GM12878 (cell line): ENCODE results near the gene BTNL9.

Source experiments
- TF ChIP-seq, protein P1 (sequence below), 3 experiments: IDR thresholded peaks in 2 of 3; conservative IDR thresholded peaks in 1 of 3; 2 replicates each; pipeline ENCODE4 v1.5.1; 2011; ENCODE audit warnings: low read depth in 3 of 3, low read length in 3 of 3, mild to moderate bottlenecking in 3 of 3, control low read depth in 2 of 3, moderate library complexity in 2 of 3, inconsistent platforms in 1 of 3, mixed read lengths in 1 of 3; ENCODE audit not compliant: control insufficient read depth in 2 of 3, insufficient read depth in 1 of 3; ENCODE audit errors: extremely low read depth in 1 of 3
- TF ChIP-seq, protein P2 (sequence below): fragments of 150-350 bp; IDR thresholded peaks from 2 replicates; pipeline ENCODE4 v1.6.1; 2016; ENCODE audit warnings: low read depth, low read length

DNA sequence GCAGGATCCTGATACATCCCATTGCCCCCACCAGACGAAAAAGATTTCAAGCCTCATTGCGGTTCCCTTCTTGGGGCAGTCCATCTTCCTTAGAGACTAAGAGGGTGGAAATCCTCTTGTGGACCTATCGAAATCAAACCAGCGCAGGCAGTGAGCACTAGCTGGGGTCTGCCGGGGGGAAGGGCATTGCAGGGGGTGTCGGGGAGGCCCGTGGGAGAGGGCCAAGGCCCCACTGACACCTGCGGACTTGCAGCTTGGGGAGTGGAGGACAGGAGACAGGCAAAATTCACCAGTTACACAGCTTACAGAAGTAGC, 522 bp downstream of the BTNL9 start:
- TF ChIP-seq, protein P1, sequence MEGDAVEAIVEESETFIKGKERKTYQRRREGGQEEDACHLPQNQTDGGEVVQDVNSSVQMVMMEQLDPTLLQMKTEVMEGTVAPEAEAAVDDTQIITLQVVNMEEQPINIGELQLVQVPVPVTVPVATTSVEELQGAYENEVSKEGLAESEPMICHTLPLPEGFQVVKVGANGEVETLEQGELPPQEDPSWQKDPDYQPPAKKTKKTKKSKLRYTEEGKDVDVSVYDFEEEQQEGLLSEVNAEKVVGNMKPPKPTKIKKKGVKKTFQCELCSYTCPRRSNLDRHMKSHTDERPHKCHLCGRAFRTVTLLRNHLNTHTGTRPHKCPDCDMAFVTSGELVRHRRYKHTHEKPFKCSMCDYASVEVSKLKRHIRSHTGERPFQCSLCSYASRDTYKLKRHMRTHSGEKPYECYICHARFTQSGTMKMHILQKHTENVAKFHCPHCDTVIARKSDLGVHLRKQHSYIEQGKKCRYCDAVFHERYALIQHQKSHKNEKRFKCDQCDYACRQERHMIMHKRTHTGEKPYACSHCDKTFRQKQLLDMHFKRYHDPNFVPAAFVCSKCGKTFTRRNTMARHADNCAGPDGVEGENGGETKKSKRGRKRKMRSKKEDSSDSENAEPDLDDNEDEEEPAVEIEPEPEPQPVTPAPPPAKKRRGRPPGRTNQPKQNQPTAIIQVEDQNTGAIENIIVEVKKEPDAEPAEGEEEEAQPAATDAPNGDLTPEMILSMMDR (IDR thresholded peaks at IDR 0.05 in 2 of 3, conservative IDR thresholded peaks at IDR 0.05 in 1 of 3; ENCODE audit: control insufficient read depth in 2 of 3, extremely low read depth in 1 of 3, insufficient read depth in 1 of 3, low read depth in 3 of 3, low read length in 3 of 3), result no peak
- TF ChIP-seq, protein P2, sequence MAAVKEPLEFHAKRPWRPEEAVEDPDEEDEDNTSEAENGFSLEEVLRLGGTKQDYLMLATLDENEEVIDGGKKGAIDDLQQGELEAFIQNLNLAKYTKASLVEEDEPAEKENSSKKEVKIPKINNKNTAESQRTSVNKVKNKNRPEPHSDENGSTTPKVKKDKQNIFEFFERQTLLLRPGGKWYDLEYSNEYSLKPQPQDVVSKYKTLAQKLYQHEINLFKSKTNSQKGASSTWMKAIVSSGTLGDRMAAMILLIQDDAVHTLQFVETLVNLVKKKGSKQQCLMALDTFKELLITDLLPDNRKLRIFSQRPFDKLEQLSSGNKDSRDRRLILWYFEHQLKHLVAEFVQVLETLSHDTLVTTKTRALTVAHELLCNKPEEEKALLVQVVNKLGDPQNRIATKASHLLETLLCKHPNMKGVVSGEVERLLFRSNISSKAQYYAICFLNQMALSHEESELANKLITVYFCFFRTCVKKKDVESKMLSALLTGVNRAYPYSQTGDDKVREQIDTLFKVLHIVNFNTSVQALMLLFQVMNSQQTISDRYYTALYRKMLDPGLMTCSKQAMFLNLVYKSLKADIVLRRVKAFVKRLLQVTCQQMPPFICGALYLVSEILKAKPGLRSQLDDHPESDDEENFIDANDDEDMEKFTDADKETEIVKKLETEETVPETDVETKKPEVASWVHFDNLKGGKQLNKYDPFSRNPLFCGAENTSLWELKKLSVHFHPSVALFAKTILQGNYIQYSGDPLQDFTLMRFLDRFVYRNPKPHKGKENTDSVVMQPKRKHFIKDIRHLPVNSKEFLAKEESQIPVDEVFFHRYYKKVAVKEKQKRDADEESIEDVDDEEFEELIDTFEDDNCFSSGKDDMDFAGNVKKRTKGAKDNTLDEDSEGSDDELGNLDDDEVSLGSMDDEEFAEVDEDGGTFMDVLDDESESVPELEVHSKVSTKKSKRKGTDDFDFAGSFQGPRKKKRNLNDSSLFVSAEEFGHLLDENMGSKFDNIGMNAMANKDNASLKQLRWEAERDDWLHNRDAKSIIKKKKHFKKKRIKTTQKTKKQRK, result no peak
